GM19463 (cell line): Measurements from ENCODE around the gene PCMTD2.

Experiments used
- ATAC-seq: cut with Tn5 transposase; IDR thresholded peaks from one replicate; pipeline ENCODE4 v1.9.1; 2021; ENCODE audit warnings: mild to moderate bottlenecking, moderate library complexity; ENCODE audit not compliant: unreplicated experiment

PCMTD2 gene

DNA sequence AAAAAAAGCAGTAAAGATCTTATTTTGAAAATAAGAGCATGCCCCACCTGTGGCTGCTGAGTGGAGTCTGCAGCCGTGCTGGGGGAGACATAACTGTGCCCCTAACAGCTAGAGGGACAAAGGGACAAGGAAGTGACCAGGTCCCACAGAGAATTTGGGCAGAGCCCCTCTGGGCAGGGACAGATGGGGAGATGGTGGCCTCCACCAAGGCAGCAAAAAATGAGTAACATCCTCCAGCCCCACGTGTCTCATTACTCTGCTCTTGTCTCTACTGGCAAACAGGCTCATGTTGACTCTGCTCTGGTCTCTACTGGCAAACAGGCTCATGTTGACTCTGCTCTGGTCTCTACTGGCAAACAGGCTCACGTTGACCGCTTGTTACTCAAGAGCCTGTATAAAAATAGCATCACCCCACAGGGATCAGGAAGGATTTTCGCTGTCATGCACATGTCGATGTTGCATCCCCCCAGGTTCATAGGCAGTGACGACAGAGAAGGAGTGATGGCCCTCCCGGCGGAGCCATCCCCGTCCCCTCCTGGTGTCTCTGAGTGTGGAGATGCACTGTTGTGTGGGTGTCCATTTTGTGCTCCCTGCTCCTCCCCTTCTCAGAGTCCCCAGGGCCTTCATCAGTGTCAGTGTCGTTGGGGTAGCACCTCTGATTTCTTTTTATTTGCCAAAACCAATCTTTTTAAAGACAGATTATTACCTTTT lies 17.3 kb upstream of the PCMTD2 start:
- no peak for ATAC-seq

DNA sequence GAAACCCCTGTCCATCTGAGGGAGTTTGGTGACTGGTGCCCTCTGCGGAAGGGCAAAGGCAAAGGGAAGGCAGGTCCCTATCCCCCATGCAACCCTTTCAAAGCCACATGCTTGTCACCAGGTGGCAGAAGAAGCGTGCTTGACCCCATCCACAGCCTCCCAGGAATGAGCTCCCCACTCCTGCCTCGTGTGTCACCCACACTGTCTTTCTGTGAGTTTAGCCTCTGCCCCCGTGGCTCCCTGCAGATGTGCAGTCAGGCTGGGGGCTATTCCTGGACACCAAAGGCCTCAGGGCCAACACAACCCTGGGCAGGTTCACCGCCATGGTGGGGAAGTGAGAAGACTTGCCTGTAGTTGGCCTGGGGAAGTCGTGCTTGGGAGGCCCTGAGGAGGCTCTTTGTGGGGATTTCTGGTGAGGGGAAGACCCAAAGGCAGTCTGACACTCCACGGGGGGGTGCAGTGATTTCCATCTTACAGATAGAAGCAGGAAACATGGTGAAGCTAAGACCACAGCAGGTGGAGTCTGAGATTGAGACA lies 16.6 kb upstream of the PCMTD2 start:
- ATAC-seq, result no peak

DNA sequence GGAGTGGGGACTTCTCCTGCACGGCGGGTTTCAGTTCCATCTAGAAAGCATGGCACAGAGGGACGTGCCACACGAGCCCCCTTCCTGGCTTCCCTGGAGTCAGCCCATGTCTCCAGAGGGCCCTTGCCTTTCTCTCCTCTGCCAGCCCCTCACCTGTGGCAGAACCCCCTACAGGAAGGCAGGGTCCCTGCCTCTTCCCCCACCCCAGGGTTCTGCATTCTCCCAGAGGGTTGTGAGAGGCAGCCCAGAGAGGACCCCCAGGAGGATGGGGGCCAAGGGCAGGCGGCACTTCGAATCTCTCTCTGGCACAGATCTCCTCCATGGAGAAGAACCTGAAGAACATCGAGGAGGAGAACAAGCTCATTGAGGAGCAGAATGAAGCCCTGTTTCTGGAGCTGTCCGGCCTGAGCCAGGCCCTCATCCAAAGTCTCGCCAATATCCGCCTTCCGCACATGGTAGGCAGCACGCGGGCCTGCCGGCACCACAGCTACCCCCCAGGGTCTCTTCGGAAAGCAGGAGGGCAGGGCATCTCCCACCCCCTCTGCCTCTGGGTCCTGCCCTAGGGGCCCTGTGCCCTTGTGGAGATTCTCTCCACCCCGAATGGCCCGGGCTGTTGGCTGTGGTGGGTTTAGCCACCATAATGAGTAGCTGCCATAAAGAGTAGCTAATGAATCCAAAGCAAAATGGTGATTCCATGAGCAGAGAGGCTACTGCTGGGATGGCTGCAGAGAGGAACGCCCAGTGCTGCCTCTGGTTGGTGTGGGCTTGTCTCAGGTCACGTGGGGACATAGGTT lies 15.9 kb upstream of the PCMTD2 start:
- no peak for ATAC-seq

DNA sequence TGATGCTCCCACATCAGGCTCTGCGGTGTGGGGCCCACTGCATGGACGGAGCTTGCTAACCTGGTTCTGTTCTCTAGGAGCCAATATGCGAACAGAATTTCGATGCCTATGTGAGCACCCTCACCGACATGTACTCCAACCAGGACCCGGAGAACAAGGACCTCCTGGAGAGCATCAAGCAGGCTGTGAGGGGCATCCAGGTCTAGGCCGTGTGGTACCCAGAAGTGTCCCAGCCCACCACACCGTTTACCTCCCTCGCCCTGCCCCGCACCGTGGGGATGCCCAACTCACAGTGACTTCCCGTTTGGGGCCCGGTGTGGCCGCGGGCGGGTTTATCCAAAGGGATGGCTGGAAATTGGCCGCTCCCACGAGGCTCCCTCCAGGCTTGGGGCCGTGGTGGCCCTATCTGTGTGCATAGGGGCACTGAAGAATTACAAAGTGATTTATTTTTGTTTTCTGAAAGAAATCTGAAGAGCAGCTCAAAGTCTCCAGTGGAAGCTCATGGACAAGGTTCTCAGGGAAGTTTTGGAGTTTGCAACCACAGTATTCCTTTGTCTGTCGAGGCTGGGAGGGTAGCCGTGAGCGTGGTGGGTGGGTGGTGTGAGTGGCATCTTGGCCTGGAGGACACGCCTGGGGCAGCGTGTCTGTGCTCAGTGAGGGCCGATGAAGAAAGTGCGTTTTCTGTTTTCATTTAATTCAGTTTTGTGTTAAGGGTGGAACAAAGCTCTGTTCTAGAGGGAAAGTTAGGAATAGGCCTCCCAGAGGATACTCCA lies 15.1 kb upstream of the PCMTD2 start:
- no peak for ATAC-seq

DNA sequence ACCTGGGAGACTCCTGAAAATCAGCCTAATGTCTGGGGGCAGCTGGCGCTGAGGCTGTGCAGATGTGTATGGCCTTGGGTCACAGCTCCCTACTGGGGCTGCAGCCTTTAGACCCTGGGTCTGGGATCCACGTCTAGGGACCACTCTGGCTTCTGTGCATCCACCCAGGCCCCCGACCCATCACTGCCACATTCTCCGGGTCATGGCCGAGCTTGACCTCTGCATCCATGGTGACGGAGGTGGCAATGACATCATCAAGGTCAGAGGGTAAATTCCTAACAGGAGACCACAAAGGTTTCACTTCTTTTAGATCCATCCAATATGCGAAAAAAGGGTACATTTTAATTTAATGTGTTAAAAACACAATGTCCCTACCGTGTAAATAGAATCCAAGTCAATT lies 14.5 kb upstream of the PCMTD2 start:
- no peak for ATAC-seq

DNA sequence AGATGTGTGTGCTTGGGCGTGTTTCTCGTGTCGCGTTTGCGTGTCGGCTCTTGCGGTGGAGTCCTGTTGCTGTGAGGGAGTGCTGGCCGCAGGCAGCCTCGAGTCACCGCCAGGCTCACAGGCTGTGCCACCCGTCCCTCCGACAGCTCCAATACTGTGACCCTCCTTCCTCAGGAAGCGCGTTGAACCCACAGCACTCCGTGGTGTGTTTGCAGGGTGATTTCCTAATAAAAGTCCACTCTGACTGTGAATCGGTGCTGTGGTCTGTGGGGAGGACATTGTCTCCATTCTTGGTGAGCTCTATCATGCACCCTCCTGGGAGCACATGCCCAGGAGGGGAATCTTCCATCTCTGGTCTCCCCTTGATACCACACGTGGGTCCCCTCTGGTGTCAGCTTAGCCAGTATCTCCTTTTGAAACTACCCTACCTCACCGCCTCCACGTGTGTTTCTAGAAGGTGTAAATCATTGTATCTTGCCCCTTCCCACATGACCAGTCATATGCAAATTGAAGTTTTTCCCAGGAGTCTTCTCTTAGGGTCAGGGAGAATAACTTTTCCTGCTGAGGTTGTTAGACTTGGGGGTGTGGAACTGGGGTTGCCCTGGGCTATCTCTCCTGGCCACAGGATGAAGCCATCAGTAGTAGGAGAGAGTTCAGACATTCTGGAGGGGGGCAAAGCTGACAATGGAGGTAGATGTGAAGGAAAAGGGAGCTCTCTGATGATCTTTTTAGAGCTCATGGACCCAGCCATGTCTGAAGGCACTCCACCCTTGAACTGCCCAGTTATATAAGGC lies 13.3 kb upstream of the PCMTD2 start:
- no peak for ATAC-seq

DNA sequence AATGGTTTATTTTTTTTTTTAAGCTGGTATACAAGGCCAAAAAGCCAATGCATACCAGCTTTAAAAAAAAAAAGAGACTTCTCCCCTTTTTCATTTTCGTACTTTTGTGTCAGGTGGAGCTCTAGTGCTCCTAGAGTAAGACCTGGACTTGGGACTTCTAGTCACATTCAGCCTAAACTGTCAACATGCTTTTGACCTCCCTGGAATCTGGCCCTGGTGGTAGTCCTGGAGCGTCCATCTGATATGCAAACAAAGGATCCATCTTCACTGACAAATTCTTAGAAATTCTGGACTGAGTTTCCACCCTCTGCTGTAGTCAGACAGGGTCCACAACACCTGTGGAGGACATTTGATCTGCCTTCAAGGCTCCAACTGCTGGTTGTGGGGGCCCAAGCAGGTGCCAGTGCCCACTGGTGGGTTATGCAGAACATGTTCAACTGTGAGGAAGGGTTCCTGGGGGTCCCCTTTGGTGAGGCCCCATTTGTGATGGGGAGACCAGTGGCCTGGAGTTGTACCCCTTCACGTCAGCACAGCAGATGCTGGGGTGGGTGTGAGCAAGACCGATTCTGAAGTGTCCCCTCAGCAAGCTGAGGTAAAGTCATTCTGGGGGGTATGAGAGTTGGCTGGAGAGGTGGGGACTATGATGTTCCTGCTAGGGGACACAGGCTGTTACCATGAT lies 12.6 kb upstream of the PCMTD2 start:
- no peak for ATAC-seq

DNA sequence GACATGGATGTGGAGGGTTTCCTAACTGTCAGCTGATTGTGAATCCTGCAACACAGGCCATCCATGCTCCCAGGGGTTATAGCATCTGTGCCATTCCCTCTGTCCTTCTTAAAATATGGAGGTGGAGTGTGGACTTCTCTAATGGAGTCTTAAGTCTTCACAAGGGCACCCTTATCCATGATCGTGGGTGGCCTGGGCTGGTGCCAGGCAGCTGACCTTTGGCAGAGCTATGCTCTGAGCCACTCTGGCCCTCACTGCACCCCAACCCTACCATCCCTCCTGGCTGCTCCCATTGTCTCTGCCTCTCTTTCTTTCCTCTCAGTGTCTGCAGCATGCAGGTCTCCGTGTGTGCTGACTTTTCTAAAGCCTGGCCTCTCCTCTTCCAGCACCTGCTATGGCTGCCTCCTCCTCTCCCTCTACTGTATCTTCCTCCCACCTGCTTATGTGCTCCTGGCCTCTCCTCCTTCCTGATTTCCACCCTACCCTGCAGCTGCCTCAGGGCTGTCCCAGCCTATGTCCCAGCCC lies 11.2 kb upstream of the PCMTD2 start:
- ATAC-seq, result no peak

DNA sequence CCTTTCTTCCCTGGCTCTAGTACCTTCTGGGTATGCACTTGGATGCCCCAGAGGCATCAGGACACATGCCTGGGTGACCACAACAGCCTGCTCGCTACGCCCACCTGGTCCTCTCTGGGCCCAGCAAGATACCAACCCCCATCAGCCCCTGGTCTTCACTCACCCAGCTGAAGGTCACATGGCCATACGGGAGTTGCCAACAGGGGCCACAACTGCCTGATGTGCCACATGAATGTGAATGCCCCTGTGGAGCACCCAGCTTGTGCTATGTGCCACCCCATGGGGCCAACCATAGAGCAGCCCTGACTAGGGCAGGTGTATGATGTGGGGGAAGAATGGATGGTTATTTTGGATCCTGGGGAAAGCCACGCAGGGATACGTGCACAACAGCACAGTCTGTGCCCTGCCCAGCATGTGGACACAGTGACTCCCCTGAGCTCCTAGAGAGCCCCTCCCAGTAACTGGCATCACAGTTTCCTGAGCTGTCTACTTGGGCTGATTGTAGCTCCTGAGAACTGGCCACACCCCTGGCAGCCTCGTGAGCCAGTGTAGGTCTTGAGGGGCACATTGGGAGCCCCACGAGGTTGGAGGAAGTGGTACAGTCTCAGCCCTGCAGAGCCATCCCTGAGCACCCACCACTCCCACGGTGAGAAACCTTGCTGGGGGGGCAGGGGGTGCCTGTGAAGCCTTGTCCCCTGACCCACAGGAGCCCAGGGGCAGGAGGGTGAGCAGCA lies 10.5 kb upstream of the PCMTD2 start:
- ATAC-seq, result no peak

DNA sequence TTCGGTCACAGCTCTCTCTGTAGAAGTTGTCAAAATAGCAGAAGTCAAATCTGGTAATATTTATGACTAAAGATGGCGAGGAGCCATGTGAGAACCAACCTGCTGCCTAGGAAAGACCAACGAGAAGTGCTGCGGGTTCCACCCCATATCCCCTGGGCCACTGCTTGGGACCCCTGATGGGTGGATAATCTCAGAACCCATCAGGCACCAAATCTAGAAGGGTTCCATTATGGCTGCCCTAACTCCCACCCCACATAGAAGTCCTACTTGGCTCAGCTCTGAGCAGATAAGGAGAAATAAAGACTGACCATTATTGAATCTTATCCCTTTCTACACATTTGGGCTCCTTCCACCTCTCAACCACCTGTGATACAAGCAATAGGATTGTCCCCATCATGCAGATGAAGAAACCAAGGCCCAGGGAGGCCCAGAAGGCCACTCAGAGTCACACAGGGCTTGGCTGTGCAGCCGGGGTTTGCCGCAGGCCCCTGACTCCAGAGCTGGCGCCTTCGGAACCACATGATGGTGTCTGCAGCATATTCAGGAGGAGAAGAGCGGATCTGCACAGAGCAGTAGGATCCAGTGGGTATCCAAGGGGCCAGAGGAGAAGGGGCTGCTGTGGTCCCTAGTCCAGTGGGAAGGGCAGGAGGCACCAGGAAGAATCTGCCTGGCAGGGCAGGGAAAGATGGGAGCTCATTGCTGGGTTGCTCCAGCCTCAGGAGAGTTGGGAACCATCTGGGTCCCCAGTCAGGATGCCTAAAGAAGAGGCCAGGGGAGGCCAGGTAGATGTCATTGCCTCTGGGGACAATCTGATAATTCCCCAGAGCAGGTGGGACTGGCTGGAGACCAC lies 9.6 kb upstream of the PCMTD2 start:
- no peak for ATAC-seq

DNA sequence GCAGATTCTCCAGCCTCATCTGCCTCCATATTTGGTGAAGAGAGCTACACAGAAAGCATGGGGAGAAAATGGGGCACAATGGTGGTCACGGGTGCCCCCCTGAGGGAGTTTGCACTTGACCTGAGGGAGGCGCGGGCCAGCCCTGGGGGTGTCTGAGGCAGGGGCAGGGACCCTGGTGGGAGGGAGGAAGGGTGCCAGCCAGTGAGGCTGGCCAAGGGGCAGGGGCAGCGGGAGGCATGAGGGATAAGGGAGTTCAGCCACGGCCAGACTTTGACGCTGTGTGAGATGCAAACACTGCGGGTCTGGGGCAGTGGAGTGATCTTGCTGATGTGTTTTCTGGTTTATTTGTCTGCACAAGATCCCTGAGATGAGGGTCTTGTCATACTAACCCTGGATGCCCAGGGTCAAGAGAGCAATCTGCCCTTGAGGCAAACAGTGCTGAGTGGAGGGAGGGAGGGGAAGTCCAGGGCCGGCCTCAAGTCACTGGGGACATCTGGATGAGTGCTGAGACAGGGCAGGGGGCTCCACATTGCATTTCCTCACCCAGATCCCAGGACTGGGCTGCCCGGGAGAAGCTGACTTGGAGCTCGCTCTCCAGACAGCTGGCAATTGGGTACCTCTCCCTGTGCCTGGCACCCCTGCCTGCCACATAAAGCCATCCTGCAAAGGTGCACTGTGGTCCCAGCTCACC lies 8.8 kb upstream of the PCMTD2 start:
- no peak for ATAC-seq

DNA sequence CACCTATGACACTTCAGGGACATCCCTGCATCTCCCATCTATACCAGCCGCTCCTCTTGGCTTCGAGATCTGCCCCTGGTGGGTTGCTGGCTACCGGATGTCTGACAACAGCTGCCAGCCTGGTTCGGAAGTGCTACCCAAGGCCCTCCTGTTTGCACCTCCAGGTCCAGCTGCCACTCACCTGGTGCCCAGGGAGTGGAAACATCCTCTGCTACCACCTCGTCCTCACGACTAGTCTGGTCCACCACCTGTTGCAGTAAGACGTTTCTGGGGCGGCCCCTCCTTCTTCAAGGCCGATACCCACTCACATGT lies 8.3 kb upstream of the PCMTD2 start:
- no peak for ATAC-seq

DNA sequence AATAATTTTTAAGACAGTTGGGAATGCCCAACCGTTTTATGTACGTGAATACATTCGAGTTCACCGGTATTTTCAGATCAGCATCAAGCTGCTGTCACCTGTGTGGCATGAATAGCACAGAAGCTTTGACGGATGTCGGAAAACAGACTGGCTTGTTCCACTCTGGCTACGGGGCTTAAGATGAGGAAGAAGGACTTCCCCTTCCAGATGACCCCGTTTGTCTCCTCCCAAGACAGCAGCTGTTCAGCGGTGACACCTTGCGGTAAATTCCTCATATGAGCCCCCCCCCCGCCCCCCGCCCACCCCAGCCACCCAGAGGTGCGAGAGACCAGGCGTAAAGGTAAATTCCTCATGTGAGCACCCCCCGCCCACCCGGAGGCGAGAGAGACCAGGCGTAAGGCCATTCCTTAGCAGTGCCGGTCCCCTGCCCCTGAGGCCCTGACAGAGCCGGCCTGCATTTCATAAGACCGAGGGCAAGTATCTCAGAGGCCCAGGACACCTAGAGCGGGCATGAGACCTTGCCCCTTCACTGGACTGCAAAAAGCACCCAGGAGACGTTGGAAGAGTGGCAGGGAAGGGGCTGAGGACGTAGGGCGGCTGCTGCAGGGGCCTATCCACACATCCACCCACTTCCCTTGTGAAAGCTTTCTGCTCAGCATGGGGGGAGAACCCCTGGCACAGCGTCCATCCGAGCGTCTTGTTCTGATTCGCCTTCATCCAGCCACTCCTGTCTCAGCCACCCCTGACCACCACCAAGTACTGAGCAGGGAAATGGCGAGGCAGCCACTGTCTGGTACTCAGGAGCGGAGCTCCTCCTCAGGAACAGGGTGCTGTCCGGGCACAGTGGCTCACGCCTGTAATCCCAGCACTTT lies 7.3 kb upstream of the PCMTD2 start:
- ATAC-seq, result no peak

DNA sequence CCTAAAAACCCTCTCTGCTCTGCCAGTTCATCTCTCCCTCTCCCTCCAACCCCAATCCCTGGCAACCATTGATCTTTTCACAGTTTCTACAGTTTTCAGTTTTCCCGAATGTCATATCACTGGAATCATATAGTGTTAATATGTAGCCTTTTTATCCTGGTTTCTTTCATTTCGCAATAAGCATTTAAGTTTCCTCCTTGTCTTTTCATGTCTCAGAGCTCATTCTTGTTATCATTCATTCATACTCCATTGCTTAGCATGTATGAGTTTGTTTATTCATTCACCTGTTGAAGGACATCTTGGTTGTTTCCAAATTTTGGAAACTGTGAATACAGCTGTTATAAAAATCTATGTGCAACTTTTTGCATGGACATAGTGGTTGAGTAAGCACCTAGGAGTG lies 5.5 kb upstream of the PCMTD2 start:
- no peak for ATAC-seq

DNA sequence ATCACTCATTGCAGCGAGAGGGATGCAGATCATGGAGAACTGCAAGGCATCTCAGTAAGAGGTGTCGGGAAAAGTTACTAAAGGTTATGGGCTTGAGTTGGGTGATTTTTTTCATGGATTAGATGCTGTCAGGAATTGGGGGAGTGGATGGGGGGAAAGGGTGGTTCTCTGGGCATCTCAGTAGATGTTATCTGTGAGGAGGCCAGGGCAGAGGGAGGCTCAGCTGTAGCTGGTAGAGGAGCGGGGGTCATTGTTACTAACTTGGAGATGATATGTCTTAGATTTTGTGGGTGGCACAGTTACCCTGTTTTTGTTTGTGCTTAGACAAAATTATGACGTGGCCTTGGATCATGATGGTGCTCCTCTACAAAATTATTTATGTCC lies 2.6 kb upstream of the PCMTD2 start:
- ATAC-seq, result no peak

DNA sequence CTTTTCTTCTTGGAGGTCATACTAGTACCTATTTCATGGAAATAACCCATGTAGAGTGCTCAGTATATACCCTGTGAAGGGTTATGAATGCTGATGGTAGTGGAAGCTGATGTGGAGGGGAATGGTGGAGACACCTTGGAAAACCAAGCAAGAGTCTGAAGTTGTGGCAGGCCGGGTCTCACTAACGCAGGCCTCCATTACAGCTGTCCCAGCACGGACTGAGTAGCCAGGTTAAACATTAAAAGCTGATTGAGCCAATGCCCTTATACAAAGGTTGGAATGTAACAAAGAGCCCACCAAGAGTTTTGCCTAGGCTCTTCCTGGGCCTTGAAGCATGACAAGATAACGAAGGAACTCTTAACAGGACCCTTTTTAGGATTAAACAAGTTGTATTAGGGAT lies 2.1 kb upstream of the PCMTD2 start:
- ATAC-seq, result no peak

DNA sequence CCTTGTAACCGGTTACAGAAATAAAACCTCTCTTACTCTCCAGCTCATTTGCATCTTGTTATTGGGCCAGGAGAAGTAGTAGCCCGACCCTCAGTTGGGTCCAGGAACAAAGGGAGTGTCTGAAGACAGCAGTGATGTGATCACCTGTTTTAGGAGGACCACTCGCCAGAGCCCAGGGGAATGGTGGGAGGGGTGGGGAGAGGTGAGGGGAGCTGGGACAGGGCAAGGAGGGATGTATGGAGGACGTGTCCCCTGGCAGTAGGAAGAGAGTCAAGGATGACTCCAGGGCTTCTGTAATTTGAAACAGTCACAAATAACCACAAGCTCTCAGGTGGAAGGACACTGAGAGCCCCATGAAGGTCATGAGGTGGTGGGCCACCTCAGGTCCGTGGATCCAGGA lies 1.4 kb upstream of the PCMTD2 start:
- ATAC-seq, result no peak
